WTC11 (cell line): ENCODE results near the gene STXBP6.

Experiments used
- NFATC4 ChIP-seq: fragments of 250-450 bp; sonication (Bioruptor Pico); IDR thresholded peaks from 2 replicates; pipeline ENCODE4 v1.9.0; 2021; ENCODE audit warnings: mild to moderate bottlenecking
- NR1H2 ChIP-seq: sonication (generic); formaldehyde crosslinking; IDR thresholded peaks from 2 replicates; pipeline ENCODE4 v1.9.0; 2021; ENCODE audit warnings: mild to moderate bottlenecking, moderate library complexity, missing genetic modification reagents
- TF ChIP-seq, protein P1 (sequence below): sonication (generic); formaldehyde crosslinking; conservative IDR thresholded peaks from 2 replicates; pipeline ENCODE4 v1.8.1; 2022; ENCODE audit warnings: mild to moderate bottlenecking, missing genetic modification reagents
- TF ChIP-seq, protein P2 (sequence below): fragments of 200-600 bp; IDR thresholded peaks from 2 replicates; pipeline ENCODE4 v1.8.0; 2022; ENCODE audit warnings: antibody characterized with exemption

- no peak for TF ChIP-seq NR1H2 (CRISPR knock-in tag)
- TF ChIP-seq, protein P1, sequence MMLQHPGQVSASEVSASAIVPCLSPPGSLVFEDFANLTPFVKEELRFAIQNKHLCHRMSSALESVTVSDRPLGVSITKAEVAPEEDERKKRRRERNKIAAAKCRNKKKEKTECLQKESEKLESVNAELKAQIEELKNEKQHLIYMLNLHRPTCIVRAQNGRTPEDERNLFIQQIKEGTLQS (CRISPR knock-in tag) = no peak
- no peak for TF ChIP-seq NFATC4 (CRISPR knock-in tag)
- TF ChIP-seq, protein P2, sequence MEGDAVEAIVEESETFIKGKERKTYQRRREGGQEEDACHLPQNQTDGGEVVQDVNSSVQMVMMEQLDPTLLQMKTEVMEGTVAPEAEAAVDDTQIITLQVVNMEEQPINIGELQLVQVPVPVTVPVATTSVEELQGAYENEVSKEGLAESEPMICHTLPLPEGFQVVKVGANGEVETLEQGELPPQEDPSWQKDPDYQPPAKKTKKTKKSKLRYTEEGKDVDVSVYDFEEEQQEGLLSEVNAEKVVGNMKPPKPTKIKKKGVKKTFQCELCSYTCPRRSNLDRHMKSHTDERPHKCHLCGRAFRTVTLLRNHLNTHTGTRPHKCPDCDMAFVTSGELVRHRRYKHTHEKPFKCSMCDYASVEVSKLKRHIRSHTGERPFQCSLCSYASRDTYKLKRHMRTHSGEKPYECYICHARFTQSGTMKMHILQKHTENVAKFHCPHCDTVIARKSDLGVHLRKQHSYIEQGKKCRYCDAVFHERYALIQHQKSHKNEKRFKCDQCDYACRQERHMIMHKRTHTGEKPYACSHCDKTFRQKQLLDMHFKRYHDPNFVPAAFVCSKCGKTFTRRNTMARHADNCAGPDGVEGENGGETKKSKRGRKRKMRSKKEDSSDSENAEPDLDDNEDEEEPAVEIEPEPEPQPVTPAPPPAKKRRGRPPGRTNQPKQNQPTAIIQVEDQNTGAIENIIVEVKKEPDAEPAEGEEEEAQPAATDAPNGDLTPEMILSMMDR = no peak
Observed at GRCh38 chr14:24999157-24999556, 50.8 kb downstream of the STXBP6 start.
